NCI-H2029 (cell line): ENCODE results near the gene RAD51D.
"Not testable (repeated sequence)": the region's sequence is repeated elsewhere in the genome, so short reads cannot be mapped to it uniquely, and the experiment has no call there.

ENCODE experiments used
- DNase-seq: peaks from one replicate; lab custom pipeline; 2025; lab: John Stamatoyannopoulos, UW

RAD51D gene

DNA sequence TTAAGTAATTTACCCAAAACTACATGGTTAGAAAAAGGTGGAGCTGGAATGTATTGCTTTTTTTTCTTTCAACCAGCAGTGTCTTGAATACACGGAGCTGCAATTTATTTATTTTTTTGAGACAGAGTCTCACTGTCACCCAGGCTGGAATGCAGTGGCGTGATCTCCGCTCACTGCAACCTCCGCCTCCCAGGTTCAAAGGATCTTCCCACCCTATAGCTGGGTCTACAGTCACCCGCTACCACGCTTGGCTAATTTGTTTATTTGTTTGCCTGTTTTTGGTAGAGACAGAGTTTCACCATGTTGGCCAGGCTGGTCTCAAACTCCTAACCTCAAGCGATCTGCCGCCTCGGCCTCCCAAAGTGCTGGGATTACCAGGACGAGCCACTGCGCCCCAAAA lies 29.0 kb downstream of the RAD51D start:
- not testable (repeated sequence) for DNase-seq

- no peak for DNase-seq
Observed at GRCh38 chr17:35089586-35090296, 29.9 kb downstream of the RAD51D start.

DNA sequence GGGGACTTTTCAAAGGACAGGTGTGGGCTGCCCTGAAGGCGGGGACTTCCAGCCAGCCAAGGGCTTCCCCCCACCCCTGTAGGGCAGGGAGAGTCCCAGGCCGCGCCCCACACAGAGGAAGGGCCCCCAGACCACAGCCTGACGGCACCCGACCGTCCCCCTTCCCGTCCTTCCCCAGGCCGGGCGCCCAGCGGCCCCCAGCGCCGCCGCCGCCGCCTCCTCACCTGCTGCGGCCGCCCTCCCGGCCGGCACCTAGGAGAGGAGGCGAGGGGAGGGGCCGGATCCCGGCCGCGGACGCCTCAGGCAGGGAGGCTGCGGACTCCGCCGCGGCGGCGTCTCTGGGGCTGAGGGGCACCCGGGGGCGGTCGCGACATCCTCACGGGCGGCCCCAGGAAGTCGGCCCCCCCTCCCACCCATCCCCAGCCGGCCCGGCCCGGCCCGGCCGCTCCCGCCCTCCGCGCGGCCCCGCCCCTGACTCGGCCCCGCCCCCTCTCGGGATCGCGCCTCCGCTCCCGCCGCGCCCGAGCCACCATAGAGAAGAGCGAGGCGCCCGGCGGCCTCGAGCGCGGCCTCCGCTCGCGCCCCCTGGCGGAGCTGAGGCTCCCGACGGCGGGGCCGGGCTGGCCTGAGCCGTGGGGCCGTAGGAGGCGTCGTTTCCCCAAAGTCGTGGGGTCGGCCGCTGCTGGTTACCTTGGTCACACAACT lies 30.6 kb downstream of the RAD51D start:
- peak; percentile 69 for DNase-seq

DNA sequence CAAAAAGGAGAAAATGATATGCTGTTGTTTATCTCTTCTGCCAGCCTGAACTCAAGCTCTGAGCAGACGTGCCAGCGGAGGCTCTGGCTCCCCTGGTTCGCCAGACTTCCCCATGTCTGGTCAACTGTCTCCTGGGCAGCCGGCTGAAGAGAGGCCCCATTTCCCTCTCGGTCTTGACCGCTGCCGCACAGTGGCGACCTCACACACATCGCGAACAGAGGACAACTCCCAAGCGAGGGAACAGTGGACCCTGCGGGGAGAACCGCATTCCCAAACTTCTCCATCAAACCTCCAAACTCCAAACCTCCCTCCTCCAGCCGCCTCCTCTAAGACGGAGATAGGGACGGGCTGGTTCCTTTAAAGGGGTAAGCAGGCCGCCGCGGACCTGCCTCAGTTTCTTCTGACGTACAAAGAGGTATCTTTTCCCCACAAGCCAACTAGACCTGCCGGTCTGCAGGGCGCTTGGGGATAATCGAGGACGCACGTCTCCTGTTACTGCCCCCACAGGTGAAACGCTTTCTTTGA lies 31.2 kb downstream of the RAD51D start:
- DNase-seq: no peak

- no peak for DNase-seq
Observed at GRCh38 chr17:35087731-35088355, 31.8 kb downstream of the RAD51D start.

DNA sequence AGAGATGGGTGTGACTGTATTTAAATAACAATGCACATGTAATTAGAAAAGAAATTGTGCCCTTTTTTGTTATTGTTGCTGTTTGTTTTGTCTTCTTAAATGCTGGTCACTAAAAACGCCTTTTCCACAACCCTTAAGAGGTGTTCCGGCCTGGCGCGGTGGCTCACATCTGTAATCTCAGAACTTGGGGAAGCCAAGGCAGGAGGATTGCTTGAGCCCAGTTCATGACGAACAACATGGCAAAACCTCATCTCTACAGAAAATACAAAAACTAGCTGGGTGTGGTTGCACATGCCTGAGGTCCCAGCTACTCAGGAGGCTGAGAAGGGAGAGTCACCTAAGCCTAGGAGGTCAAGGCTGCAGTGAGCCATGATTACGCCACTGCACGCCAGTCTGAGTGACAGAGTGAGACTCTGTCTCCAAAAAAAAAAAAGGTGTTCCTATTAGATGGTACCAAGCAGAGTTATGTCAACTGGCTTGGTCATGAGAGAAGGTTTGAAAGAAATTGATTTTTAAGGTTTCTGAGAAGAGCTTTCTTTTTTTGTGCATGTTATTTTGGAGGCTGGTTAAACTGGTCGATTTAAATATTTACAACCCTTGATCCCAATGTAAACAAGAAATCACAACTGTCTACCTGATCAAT lies 32.6 kb downstream of the RAD51D start:
- no peak for DNase-seq

- DNase-seq: no peak
Observed at GRCh38 chr17:35086164-35086563, 33.5 kb downstream of the RAD51D start.

DNA sequence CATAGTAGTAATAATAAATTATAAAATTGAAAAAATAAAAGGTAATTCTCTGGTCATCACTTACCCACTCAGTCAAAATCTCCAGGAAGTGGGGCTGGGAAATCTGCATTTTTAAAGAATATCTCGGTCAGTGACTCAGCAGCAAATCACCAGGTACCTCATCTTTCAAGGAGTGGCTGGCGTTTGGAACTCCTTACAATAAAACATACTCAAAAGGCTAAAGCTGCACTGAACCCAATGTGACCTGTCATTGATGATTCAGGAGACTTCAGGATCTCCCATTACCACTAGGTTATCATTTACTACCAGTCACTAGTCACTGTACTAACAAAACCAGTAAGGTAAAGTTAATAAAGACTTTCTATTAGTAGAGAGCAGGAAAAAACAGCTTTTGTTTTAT lies 34.7 kb downstream of the RAD51D start:
- no peak for DNase-seq

GRCh38 chr17:35083071-35083470 lies 36.6 kb downstream of the RAD51D start:
- DNase-seq: no peak

GRCh38 chr17:35082073-35082657 lies 37.5 kb downstream of the RAD51D start:
- no peak for DNase-seq

- no peak for DNase-seq
Observed at GRCh38 chr17:35081638-35082037, 38.0 kb downstream of the RAD51D start.

- no peak for DNase-seq
Observed at GRCh38 chr17:35080536-35080935, 39.1 kb downstream of the RAD51D start.

GRCh38 chr17:35079547-35080423 lies 39.9 kb downstream of the RAD51D start:
- no peak for DNase-seq

DNA sequence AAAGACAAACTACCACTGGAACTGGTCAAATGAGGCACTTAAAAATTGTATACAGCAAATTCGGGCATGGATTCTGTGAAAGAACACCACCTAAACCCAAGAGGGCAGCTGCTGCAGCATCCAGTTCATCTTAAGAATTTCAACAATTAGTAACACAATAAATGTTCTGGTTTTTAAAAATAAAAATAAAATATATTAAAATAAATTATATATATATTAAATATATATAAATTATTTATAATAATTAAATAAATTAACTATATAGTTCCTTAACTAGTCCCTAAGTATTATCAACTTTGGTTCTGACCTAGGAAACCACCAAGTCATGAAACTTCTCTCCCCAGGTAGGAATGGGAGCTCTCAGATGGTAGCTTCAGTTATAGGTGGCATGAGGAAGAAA lies 42.8 kb downstream of the RAD51D start:
- DNase-seq: no peak

DNA sequence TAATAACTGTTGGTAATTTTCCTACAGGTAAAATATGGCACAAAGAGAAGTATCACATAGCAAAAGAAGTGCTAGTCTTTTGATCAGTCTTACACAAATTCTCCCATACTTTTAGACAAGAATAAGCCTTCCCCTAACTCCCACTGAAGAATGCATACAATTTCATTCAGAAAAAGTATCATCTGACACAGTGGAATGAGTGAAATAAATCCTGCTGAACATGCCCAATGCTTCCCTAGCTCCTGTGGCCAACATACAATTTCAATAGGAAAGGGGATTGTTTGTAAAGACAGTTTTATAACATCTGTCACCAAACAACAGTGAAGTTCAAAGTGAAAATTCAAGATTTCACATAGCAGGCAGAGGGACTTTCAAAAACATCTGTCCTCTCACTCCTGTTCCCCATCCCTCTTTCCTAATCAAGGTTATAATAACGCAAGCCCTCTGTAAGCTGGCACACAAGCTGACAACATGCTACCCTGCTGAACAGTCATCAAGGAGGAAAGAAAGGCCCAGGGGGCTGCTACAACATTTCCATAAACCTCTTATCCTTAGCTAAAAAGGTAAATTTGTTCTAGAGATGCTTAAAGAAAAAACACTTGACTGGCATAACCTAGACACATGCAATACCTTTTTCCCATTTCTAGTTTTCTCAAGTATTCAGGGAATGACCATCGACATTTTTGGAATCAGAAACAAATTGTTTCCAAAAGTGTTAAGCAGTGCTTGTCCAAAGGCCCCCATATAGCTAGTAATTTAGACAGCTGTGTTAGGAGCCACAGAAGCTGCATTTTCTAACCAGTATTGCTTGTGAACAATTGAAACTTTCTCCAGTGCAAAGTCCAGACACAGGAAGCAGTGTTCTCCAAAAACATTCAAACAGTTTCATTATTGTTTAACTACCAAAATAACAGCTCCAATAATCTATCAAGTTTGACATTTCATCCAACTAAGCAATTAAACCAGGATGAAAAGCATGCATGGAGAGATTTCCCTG lies 44.7 kb downstream of the RAD51D start:
- no peak for DNase-seq

DNA sequence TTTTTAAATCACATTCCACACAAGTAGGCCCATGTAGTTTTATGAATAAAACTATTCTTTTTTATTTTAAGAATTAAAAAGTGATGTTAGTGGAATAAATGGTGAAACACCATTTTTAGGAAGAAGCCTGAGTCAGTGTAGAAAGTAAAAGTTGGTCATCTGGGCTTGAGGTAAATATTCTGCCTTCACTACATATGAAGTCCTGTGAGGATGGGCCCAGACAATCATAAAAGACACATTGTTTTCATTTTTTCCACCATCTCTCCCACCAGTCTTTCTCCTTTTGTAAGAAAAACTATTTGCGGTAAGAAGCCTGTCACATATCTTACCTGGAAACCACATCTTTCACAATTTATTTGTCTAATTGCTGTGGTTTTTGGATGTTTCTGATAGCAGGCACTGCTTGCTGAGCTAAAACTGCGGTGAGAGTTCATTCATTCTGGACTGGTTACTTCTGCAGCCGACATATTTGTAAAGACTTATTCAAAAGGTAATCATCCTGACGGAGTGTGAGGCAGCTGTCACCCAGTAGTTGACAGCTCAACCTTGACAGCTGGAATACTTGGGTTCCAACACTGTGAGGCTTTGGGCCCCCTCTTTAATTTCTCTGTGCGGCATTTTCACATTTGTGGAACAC lies 45.6 kb downstream of the RAD51D start:
- no peak for DNase-seq

GRCh38 chr17:35073183-35073790 lies 46.4 kb downstream of the RAD51D start:
- no peak for DNase-seq

DNA sequence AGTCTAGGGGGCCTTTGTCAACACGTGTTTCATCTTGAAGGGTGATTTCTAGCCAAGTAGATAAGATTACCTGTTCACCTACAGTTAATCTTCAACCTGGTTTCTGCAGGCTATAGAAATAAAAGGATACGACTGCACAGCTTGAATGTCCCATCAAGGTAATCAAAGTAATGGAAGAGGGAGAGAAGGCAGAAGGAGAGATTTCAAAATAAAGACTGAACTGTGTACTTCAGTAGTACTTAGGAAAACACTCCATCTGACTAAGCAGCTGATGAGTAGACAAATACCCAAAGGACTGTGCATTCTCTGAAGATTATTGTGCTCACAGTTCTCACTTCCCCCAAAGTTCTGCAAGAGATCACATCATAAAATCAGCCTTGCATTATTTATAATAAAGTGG lies 50.3 kb downstream of the RAD51D start:
- DNase-seq: no peak

GRCh38 chr17:35068249-35068648 lies 51.4 kb downstream of the RAD51D start:
- no peak for DNase-seq
